ENCODE results near the gene EPHA10. TPM values are rescaled to one million over a fixed set of nuclear protein-coding genes. Genes with fewer than 3 reads are reported as not detected.

The EPHA10 gene
- total RNA-seq, 1 experiment from 2014 or later: 7.6 TPM

GRCh38 chr1:37699147-37699546 lies 65.8 kb downstream of the EPHA10 start:
- H3F3A ChIP-seq (ENCODE audit: insufficient read depth, low read depth): no peaks in the 10 kb centered on the region
- H3K4me2 ChIP-seq: no peak overlapping the region
- no TSS peak for BruUV-seq (replicated peaks)
- H3K4me3 ChIP-seq: no peak overlapping the region
- H3K79me2 ChIP-seq (ENCODE audit: low read depth): peaks cover 18% of the 10 kb centered on the region
- CTCF ChIA-PET: no interaction called here
- DNase-seq: no peak
- H3K36me3 ChIP-seq (ENCODE audit: low read depth): peaks cover 49% of the 10 kb centered on the region
- peaks cover 8% of the 10 kb centered on the region; the same call in 1 of the 2 replicates for H4K20me1 ChIP-seq (ENCODE audit: insufficient read depth)
- H3K4me1 ChIP-seq (replicated peaks; ENCODE audit: insufficient read depth): no peaks in the 10 kb centered on the region
- H3K27ac ChIP-seq: no peak overlapping the region
- no peaks in the 10 kb centered on the region for H3K9me2 ChIP-seq (ENCODE audit: insufficient read depth)
- POLR2A ChIA-PET (ENCODE audit: unreplicated experiment): no interaction called here
- H3K27me3 ChIP-seq (ENCODE audit: insufficient read depth, low read depth): no peaks in the 10 kb centered on the region
- TF ChIP-seq EZH2 (IDR thresholded peaks at IDR 0.05; ENCODE audit: low read depth): no peak
- TF ChIP-seq, protein P1, sequence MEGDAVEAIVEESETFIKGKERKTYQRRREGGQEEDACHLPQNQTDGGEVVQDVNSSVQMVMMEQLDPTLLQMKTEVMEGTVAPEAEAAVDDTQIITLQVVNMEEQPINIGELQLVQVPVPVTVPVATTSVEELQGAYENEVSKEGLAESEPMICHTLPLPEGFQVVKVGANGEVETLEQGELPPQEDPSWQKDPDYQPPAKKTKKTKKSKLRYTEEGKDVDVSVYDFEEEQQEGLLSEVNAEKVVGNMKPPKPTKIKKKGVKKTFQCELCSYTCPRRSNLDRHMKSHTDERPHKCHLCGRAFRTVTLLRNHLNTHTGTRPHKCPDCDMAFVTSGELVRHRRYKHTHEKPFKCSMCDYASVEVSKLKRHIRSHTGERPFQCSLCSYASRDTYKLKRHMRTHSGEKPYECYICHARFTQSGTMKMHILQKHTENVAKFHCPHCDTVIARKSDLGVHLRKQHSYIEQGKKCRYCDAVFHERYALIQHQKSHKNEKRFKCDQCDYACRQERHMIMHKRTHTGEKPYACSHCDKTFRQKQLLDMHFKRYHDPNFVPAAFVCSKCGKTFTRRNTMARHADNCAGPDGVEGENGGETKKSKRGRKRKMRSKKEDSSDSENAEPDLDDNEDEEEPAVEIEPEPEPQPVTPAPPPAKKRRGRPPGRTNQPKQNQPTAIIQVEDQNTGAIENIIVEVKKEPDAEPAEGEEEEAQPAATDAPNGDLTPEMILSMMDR (conservative IDR thresholded peaks at IDR 0.05): no peak
- H2AFZ ChIP-seq: no peak overlapping the region
- no peaks in the 10 kb centered on the region for H3K9me3 ChIP-seq (ENCODE audit: insufficient read depth, low read depth)
- intact Hi-C loops (cut with micrococcal nuclease; ENCODE audit: unreplicated experiment): loop anchor here (10.0 kb wide), 2 partner anchors 56 to 1344 kb away; no protein-coding TSS in a partner anchor

DNA sequence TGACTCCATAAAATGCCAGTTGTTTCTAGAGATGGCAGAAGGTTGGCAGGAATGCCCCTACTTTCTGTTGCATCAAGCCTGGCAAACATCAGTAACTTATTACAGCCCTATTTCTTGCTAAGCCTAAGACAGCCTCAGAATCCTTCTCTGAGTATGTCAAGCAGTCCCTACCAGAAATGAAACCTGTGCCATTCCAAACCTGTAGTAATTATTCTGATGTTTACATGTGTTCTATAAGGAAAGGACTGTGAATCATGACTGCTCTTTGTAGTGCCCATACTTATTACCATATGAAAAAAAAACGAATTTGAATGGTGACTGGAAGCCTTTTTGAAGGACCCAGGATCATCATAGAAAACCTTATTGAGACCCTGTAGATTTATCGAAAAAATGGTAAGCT lies 67.2 kb downstream of the EPHA10 start:
- Histone ChIP-seq H3K36me3 (ENCODE audit: low read depth) (peaks cover 44% of the 10 kb centered on the region), H3K79me2 (ENCODE audit: low read depth) (peaks cover 30% of the 10 kb centered on the region), H3K4me1 (replicated peaks; ENCODE audit: insufficient read depth) (peaks cover 8% of the 10 kb centered on the region; the same call in 1 of the 2 replicates), H3K9me3 (ENCODE audit: insufficient read depth, low read depth) (no peaks in the 10 kb centered on the region), H2AFZ (no peak overlapping the region), H3F3A (ENCODE audit: insufficient read depth, low read depth) (no peaks in the 10 kb centered on the region), H4K20me1 (ENCODE audit: insufficient read depth) (peaks cover 8% of the 10 kb centered on the region; the same call in 1 of the 2 replicates), H3K4me2 (no peak overlapping the region), H3K4me3 (no peak overlapping the region), H3K27me3 (ENCODE audit: insufficient read depth, low read depth) (no peaks in the 10 kb centered on the region), H3K9me2 (ENCODE audit: insufficient read depth) (no peaks in the 10 kb centered on the region), H3K27ac (no peak overlapping the region)
- no TSS peak for BruUV-seq (replicated peaks)
- POLR2A ChIA-PET (ENCODE audit: unreplicated experiment): no interaction called here
- TF ChIP-seq, protein P1 (conservative IDR thresholded peaks at IDR 0.05): no peak
- no peak for DNase-seq
- CTCF ChIA-PET: no interaction called here
- intact Hi-C loops (cut with micrococcal nuclease; ENCODE audit: unreplicated experiment): loop anchor here (10.0 kb wide), 2 partner anchors 57 to 1343 kb away; no protein-coding TSS in a partner anchor

GRCh38 chr1:37697090-37697489 lies 67.8 kb downstream of the EPHA10 start:
- H3K27ac ChIP-seq: no peak overlapping the region
- DNase-seq: no peak
- no peaks in the 10 kb centered on the region for H3K9me2 ChIP-seq (ENCODE audit: insufficient read depth)
- peaks cover 33% of the 10 kb centered on the region for H3K79me2 ChIP-seq (ENCODE audit: low read depth)
- no peak overlapping the region for H3K4me2 ChIP-seq
- H3F3A ChIP-seq (ENCODE audit: insufficient read depth, low read depth): no peaks in the 10 kb centered on the region
- TF ChIP-seq, protein P1 (conservative IDR thresholded peaks at IDR 0.05): no peak
- no peak for TF ChIP-seq EZH2 (IDR thresholded peaks at IDR 0.05; ENCODE audit: low read depth)
- no peaks in the 10 kb centered on the region for H3K27me3 ChIP-seq (ENCODE audit: insufficient read depth, low read depth)
- H4K20me1 ChIP-seq (ENCODE audit: insufficient read depth): peaks cover 8% of the 10 kb centered on the region; the same call in 1 of the 2 replicates
- H2AFZ ChIP-seq: no peak overlapping the region
- H3K9me3 ChIP-seq (ENCODE audit: insufficient read depth, low read depth): no peaks in the 10 kb centered on the region
- peaks cover 8% of the 10 kb centered on the region; the same call in 1 of the 2 replicates for H3K4me1 ChIP-seq (replicated peaks; ENCODE audit: insufficient read depth)
- CTCF ChIA-PET: no interaction called here
- BruUV-seq (replicated peaks): no TSS peak
- intact Hi-C loops (cut with micrococcal nuclease; ENCODE audit: unreplicated experiment): loop anchor here (10.0 kb wide), 2 partner anchors 58 to 1342 kb away; no protein-coding TSS in a partner anchor
- no peak overlapping the region for H3K4me3 ChIP-seq
- H3K36me3 ChIP-seq (ENCODE audit: low read depth): peaks cover 44% of the 10 kb centered on the region
- POLR2A ChIA-PET (ENCODE audit: unreplicated experiment): no interaction called here
